Measurements from ENCODE around the gene C3orf52. TPM values are rescaled to one million over a fixed set of nuclear protein-coding genes. Genes with fewer than 3 reads are reported as not detected.

The C3orf52 gene
- total RNA-seq, 4 donors from 2014 or later, result 5.7 to 12.7 (median 9.5) TPM

GRCh38 chr3:112046599-112046998 is 39.6 kb upstream of the C3orf52 start:
- no peak for TF ChIP-seq CTCF (IDR thresholded peaks at IDR 0.05)
- no peak for TF ChIP-seq POLR2A (IDR thresholded peaks at IDR 0.05)
- H3K27me3 ChIP-seq, result peaks cover 0 to under 1% (median 0%) of the 10 kb centered on the region in 4 donors
- intact Hi-C loops (cut with DNase I), result no loop called here
- no peaks in the 10 kb centered on the region for H3K36me3 ChIP-seq
- H3K4me3 ChIP-seq, result no peak overlapping the region
- no peak overlapping the region for H3K27ac ChIP-seq
- peaks cover 0 to 6% (median 0%) of the 10 kb centered on the region in 3 donors for H3K4me1 ChIP-seq
- no peaks in the 10 kb centered on the region for H3K9me3 ChIP-seq
- no peak for DNase-seq
- 60 to 66% methylated on average over 4 of the region's 4 CpGs for WGBS, 2 donors

- no peak for TF ChIP-seq CTCF (IDR thresholded peaks at IDR 0.05)
- no peak for TF ChIP-seq POLR2A (IDR thresholded peaks at IDR 0.05)
- intact Hi-C loops (cut with DNase I), result no loop called here
- 62 to 68% methylated on average over 1 of the region's 1 CpG for WGBS, 2 donors
Measured at GRCh38 chr3:112047264-112047663, 38.9 kb upstream of the C3orf52 start.

GRCh38 chr3:112048911-112049310 is 37.3 kb upstream of the C3orf52 start:
- TF ChIP-seq CTCF (IDR thresholded peaks at IDR 0.05) (no peak), POLR2A (IDR thresholded peaks at IDR 0.05) (no peak)
- 67 to 77% methylated on average over 8 of the region's 8 CpGs for WGBS, 2 donors
- Histone ChIP-seq H3K27me3 (peaks cover 0 to 7% (median 0%) of the 10 kb centered on the region in 4 donors), H3K9me3 (no peaks in the 10 kb centered on the region), H3K36me3 (no peaks in the 10 kb centered on the region), H3K4me1 (peaks cover 0 to under 1% (median 0%) of the 10 kb centered on the region in 3 donors), H3K4me3 (no peak overlapping the region), H3K27ac (no peak overlapping the region)
- intact Hi-C loops (cut with DNase I), result no loop called here
- no peak for DNase-seq

More at GRCh38 chr3:112047264-112047663, 38.9 kb upstream of the C3orf52 start:
- H3K4me1 ChIP-seq, result peaks cover 0 to 6% (median 0%) of the 10 kb centered on the region in 3 donors
- H3K4me3 ChIP-seq, result no peak overlapping the region
- no peaks in the 10 kb centered on the region for H3K9me3 ChIP-seq
- no peaks in the 10 kb centered on the region for H3K36me3 ChIP-seq
- no peak overlapping the region for H3K27ac ChIP-seq
- H3K27me3 ChIP-seq, result peaks cover 0 to 4% (median 0%) of the 10 kb centered on the region in 4 donors
- no peak for DNase-seq

GRCh38 chr3:112053229-112053628 is 33.0 kb upstream of the C3orf52 start:
- H3K4me3 ChIP-seq, result no peak overlapping the region
- H3K27ac ChIP-seq, result no peak overlapping the region
- no peaks in the 10 kb centered on the region for H3K36me3 ChIP-seq
- DNase-seq, result no peak
- 50 to 64% methylated on average over 1 of the region's 1 CpG for WGBS, 2 donors
- H3K9me3 ChIP-seq, result no peaks in the 10 kb centered on the region
- peaks cover 0 to 11% (median 0%) of the 10 kb centered on the region in 4 donors for H3K27me3 ChIP-seq
- no peaks in the 10 kb centered on the region for H3K4me1 ChIP-seq
- no peak for TF ChIP-seq POLR2A (IDR thresholded peaks at IDR 0.05)
- no peak for TF ChIP-seq CTCF (IDR thresholded peaks at IDR 0.05)
- intact Hi-C loops (cut with DNase I), result no loop called here

- TF ChIP-seq CTCF (IDR thresholded peaks at IDR 0.05), result no peak
- no peak for TF ChIP-seq POLR2A (IDR thresholded peaks at IDR 0.05)
- H3K27ac ChIP-seq, result no peak overlapping the region
- intact Hi-C loops (cut with DNase I), result no loop called here
- 66 to 69% methylated on average over 6 of the region's 6 CpGs for WGBS, 2 donors
- H3K27me3 ChIP-seq, result peaks cover 0 to 11% (median 0%) of the 10 kb centered on the region in 4 donors
- H3K9me3 ChIP-seq, result no peaks in the 10 kb centered on the region
- no peak for DNase-seq
- H3K4me1 ChIP-seq, result no peaks in the 10 kb centered on the region
- H3K36me3 ChIP-seq, result no peaks in the 10 kb centered on the region
- no peak overlapping the region for H3K4me3 ChIP-seq
Measured at GRCh38 chr3:112056451-112056929, 29.7 kb upstream of the C3orf52 start.
